Measurements from ENCODE around the gene RGS19.

Gene RGS19

GRCh38 chr20:64035066-64035932 is 44.0 kb downstream of the RGS19 start:
- no peak for TF ChIP-seq CTCF (IDR thresholded peaks at IDR 0.05; ENCODE audit: borderline replicate concordance, control extremely low read depth, extremely low read depth, insufficient read depth, missing control alignments)
- DNase-seq (ENCODE audit: low spot score) = peak; percentile 71
- in situ Hi-C loops (cut with MboI; ENCODE audit: low sequenced_read_pairs, unreplicated experiment) = no loop called here

- DNase-seq (ENCODE audit: low spot score) = no peak
- no peak for TF ChIP-seq CTCF (IDR thresholded peaks at IDR 0.05; ENCODE audit: borderline replicate concordance, control extremely low read depth, extremely low read depth, insufficient read depth, missing control alignments)
- in situ Hi-C loops (cut with MboI; ENCODE audit: low sequenced_read_pairs, unreplicated experiment) = no loop called here
Observed at GRCh38 chr20:64033981-64034493, 45.3 kb downstream of the RGS19 start.

- DNase-seq (ENCODE audit: low spot score) = no peak
- in situ Hi-C loops (cut with MboI; ENCODE audit: low sequenced_read_pairs, unreplicated experiment) = no loop called here
- TF ChIP-seq CTCF (IDR thresholded peaks at IDR 0.05; ENCODE audit: borderline replicate concordance, control extremely low read depth, extremely low read depth, insufficient read depth, missing control alignments) = no peak
Observed at GRCh38 chr20:64032706-64033624, 46.4 kb downstream of the RGS19 start.

- in situ Hi-C loops (cut with MboI; ENCODE audit: low sequenced_read_pairs, unreplicated experiment) = no loop called here
- no peak for TF ChIP-seq CTCF (IDR thresholded peaks at IDR 0.05; ENCODE audit: borderline replicate concordance, control extremely low read depth, extremely low read depth, insufficient read depth, missing control alignments)
Observed at GRCh38 chr20:64031822-64032314, 47.5 kb downstream of the RGS19 start.

GRCh38 chr20:64030371-64031134 is 48.8 kb downstream of the RGS19 start:
- no peak for DNase-seq (ENCODE audit: low spot score)

More at GRCh38 chr20:64031822-64032314, 47.5 kb downstream of the RGS19 start:
- no peak for DNase-seq (ENCODE audit: low spot score)

More at GRCh38 chr20:64030371-64031134, 48.8 kb downstream of the RGS19 start:
- no peak for TF ChIP-seq CTCF (IDR thresholded peaks at IDR 0.05; ENCODE audit: borderline replicate concordance, control extremely low read depth, extremely low read depth, insufficient read depth, missing control alignments)
- in situ Hi-C loops (cut with MboI; ENCODE audit: low sequenced_read_pairs, unreplicated experiment) = no loop called here
